HUES48 (cell line): ENCODE results near the gene PTPRS.

ENCODE experiments used
- H3K27ac ChIP-seq: one replicate; pipeline ENCODE4 v1.7.0; 2013; ENCODE audit warnings: low read depth, low read length, inconsistent platforms
- H3K27me3 ChIP-seq: 2 replicates; pipeline ENCODE4 v1.6.1; 2013; ENCODE audit warnings: mild to moderate bottlenecking, low read length; ENCODE audit not compliant: control insufficient read depth, insufficient read depth
- H3K36me3 ChIP-seq: 2 replicates; pipeline ENCODE4 v1.6.1; 2013; ENCODE audit warnings: low read length; ENCODE audit not compliant: control insufficient read depth, insufficient read depth
- H3K4me1 ChIP-seq: 2 replicates; pipeline ENCODE4 v1.6.1; 2013; ENCODE audit warnings: mild to moderate bottlenecking, low read length; ENCODE audit not compliant: control insufficient read depth, insufficient read depth
- H3K4me3 ChIP-seq: 2 replicates; pipeline ENCODE4 v1.5.1; 2013; ENCODE audit warnings: mild to moderate bottlenecking, low read depth, low read length
- H3K9ac ChIP-seq: 2 replicates; pipeline ENCODE4 v1.6.1; 2013; ENCODE audit warnings: mild to moderate bottlenecking, low read depth, low read length, moderate library complexity
- H3K9me3 ChIP-seq: 2 replicates; pipeline ENCODE4 v1.6.1; 2013; ENCODE audit warnings: low read length; ENCODE audit not compliant: control insufficient read depth, insufficient read depth

PTPRS gene

GRCh38 chr19:5321066-5321642 lies 19.5 kb downstream of the PTPRS start:
- H3K9ac ChIP-seq = no peak overlapping the region
- no peaks in the 10 kb centered on the region for H3K9me3 ChIP-seq

GRCh38 chr19:5319516-5319915 lies 21.1 kb downstream of the PTPRS start:
- no peak overlapping the region for H3K27ac ChIP-seq
- no peak overlapping the region for H3K4me3 ChIP-seq
- no peaks in the 10 kb centered on the region; the same call in 1 of the 2 replicates for H3K36me3 ChIP-seq
- no peaks in the 10 kb centered on the region for H3K27me3 ChIP-seq
- no peaks in the 10 kb centered on the region for H3K4me1 ChIP-seq
- H3K9me3 ChIP-seq = no peaks in the 10 kb centered on the region
- no peak overlapping the region for H3K9ac ChIP-seq

More at GRCh38 chr19:5321066-5321642, 19.5 kb downstream of the PTPRS start:
- Histone ChIP-seq H3K27me3 (no peaks in the 10 kb centered on the region), H3K4me1 (no peaks in the 10 kb centered on the region), H3K4me3 (no peak overlapping the region), H3K27ac (no peak overlapping the region), H3K36me3 (no peaks in the 10 kb centered on the region; the same call in 1 of the 2 replicates)

- no peaks in the 10 kb centered on the region; the same call in 1 of the 2 replicates for H3K36me3 ChIP-seq
- H3K4me1 ChIP-seq = no peaks in the 10 kb centered on the region
- no peak overlapping the region for H3K4me3 ChIP-seq
- H3K27ac ChIP-seq = no peak overlapping the region
- H3K27me3 ChIP-seq = no peaks in the 10 kb centered on the region
- no peaks in the 10 kb centered on the region for H3K9me3 ChIP-seq
- H3K9ac ChIP-seq = no peak overlapping the region
These were observed 22.3 kb downstream of the PTPRS start for GRCh38 chr19:5318306-5318705.

- no peak overlapping the region for H3K9ac ChIP-seq
- H3K4me1 ChIP-seq = no peaks in the 10 kb centered on the region
- H3K27me3 ChIP-seq = no peaks in the 10 kb centered on the region
- H3K27ac ChIP-seq = no peak overlapping the region
- no peak overlapping the region for H3K4me3 ChIP-seq
- no peaks in the 10 kb centered on the region; the same call in none of the 2 replicates for H3K36me3 ChIP-seq
- no peaks in the 10 kb centered on the region for H3K9me3 ChIP-seq
These were observed 23.3 kb downstream of the PTPRS start for GRCh38 chr19:5317321-5317720.

GRCh38 chr19:5316138-5316537 lies 24.5 kb downstream of the PTPRS start:
- Histone ChIP-seq H3K4me3 (no peak overlapping the region), H3K9ac (no peak overlapping the region), H3K27me3 (no peaks in the 10 kb centered on the region), H3K36me3 (no peaks in the 10 kb centered on the region; the same call in 1 of the 2 replicates), H3K27ac (no peak overlapping the region), H3K9me3 (no peaks in the 10 kb centered on the region), H3K4me1 (no peaks in the 10 kb centered on the region)

- no peak overlapping the region for H3K4me3 ChIP-seq
- H3K27me3 ChIP-seq = no peaks in the 10 kb centered on the region
- H3K9me3 ChIP-seq = no peaks in the 10 kb centered on the region
- H3K27ac ChIP-seq = no peak overlapping the region
- H3K9ac ChIP-seq = no peak overlapping the region
- H3K36me3 ChIP-seq = no peaks in the 10 kb centered on the region; the same call in 1 of the 2 replicates
- H3K4me1 ChIP-seq = no peaks in the 10 kb centered on the region
These were observed 25.7 kb downstream of the PTPRS start for GRCh38 chr19:5314907-5315298.

- Histone ChIP-seq H3K4me3 (no peak overlapping the region), H3K27me3 (no peaks in the 10 kb centered on the region), H3K9me3 (no peaks in the 10 kb centered on the region), H3K27ac (no peak overlapping the region), H3K4me1 (no peaks in the 10 kb centered on the region), H3K36me3 (no peaks in the 10 kb centered on the region; the same call in 1 of the 2 replicates), H3K9ac (no peak overlapping the region)
These were observed 26.4 kb downstream of the PTPRS start for GRCh38 chr19:5314012-5314906.

- no peaks in the 10 kb centered on the region for H3K4me1 ChIP-seq
- no peaks in the 10 kb centered on the region; the same call in 1 of the 2 replicates for H3K36me3 ChIP-seq
- H3K4me3 ChIP-seq = no peak overlapping the region
- no peaks in the 10 kb centered on the region for H3K27me3 ChIP-seq
- no peak overlapping the region for H3K27ac ChIP-seq
- no peaks in the 10 kb centered on the region for H3K9me3 ChIP-seq
- no peak overlapping the region for H3K9ac ChIP-seq
These were observed 27.3 kb downstream of the PTPRS start for GRCh38 chr19:5313307-5313706.

GRCh38 chr19:5312058-5312457 lies 28.6 kb downstream of the PTPRS start:
- H3K4me3 ChIP-seq = no peak overlapping the region
- H3K27me3 ChIP-seq = no peaks in the 10 kb centered on the region
- no peaks in the 10 kb centered on the region; the same call in 1 of the 2 replicates for H3K36me3 ChIP-seq

GRCh38 chr19:5309438-5310204 lies 31.0 kb downstream of the PTPRS start:
- no peak overlapping the region for H3K9ac ChIP-seq
- H3K9me3 ChIP-seq = no peaks in the 10 kb centered on the region
- H3K4me3 ChIP-seq = no peak overlapping the region
- no peak overlapping the region for H3K27ac ChIP-seq
- H3K27me3 ChIP-seq = no peaks in the 10 kb centered on the region
- H3K36me3 ChIP-seq = no peaks in the 10 kb centered on the region; the same call in 1 of the 2 replicates
- H3K4me1 ChIP-seq = no peaks in the 10 kb centered on the region

More at GRCh38 chr19:5312058-5312457, 28.6 kb downstream of the PTPRS start:
- H3K9me3 ChIP-seq = no peaks in the 10 kb centered on the region
- H3K4me1 ChIP-seq = no peaks in the 10 kb centered on the region
- H3K9ac ChIP-seq = no peak overlapping the region
- H3K27ac ChIP-seq = no peak overlapping the region
